Hepatocyte (in vitro differentiated cells): ENCODE measurements around the gene LAMTOR1.

ENCODE experiments used
- EZH2 ChIP-seq: fragments of 200-600 bp; sonication (generic); IDR thresholded peaks from 2 replicates; pipeline ENCODE4 v1.6.1; 2016; ENCODE audit warnings: antibody characterized with exemption, mild to moderate bottlenecking, borderline replicate concordance
- TF ChIP-seq, protein P1 (sequence below): fragments of 200-600 bp; sonication (generic); IDR thresholded peaks from 2 replicates; pipeline ENCODE4 v1.5.1; 2016; ENCODE audit warnings: antibody characterized with exemption, mild to moderate bottlenecking; ENCODE audit not compliant: poor library complexity

DNA sequence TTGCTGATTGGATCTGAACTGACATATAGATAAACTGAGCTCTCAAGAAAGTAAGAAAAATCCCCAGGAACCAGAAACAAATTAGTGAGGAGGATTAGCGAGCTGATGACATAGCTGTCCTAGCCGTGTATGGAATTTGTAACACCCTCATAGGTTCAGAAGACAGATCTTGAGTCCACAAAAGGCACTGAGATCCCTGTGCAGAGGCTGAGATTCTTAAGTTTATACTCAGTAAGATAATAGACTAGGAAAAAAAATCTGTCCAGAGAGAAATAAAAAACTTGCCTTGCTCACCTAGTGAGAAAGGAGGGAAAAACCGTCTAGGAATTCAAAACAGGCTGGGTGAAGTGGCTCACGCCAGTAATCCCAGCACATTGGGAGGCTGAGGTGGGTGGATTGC lies 27.3 kb downstream of the LAMTOR1 start:
- TF ChIP-seq, protein P1, sequence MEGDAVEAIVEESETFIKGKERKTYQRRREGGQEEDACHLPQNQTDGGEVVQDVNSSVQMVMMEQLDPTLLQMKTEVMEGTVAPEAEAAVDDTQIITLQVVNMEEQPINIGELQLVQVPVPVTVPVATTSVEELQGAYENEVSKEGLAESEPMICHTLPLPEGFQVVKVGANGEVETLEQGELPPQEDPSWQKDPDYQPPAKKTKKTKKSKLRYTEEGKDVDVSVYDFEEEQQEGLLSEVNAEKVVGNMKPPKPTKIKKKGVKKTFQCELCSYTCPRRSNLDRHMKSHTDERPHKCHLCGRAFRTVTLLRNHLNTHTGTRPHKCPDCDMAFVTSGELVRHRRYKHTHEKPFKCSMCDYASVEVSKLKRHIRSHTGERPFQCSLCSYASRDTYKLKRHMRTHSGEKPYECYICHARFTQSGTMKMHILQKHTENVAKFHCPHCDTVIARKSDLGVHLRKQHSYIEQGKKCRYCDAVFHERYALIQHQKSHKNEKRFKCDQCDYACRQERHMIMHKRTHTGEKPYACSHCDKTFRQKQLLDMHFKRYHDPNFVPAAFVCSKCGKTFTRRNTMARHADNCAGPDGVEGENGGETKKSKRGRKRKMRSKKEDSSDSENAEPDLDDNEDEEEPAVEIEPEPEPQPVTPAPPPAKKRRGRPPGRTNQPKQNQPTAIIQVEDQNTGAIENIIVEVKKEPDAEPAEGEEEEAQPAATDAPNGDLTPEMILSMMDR = no peak
- TF ChIP-seq EZH2 = no peak
